ENCODE measurements around the gene ACTMAP. TPM values are rescaled to one million over a fixed set of nuclear protein-coding genes. Genes with fewer than 3 reads are reported as not detected.
A peak's percentile ranks its signal among the peaks of the same experiment; 100 is the strongest.

ACTMAP gene
- total RNA-seq, 4 donors from 2014 or later: 3.3 to 8.5 (median 4.5) TPM

- DNase-seq: no peak
- Histone ChIP-seq H3K4me3 (replicated peaks in 1 of 3) (no peak overlapping the region), H3K4me1 (peaks cover 27 to 45% of the 10 kb centered on the region in 2 donors), H3K36me3 (peaks cover 46 to 52% of the 10 kb centered on the region in 2 donors), H3K27ac (no peak overlapping the region), H3K9me3 (no peaks in the 10 kb centered on the region), H3K27me3 (no peaks in the 10 kb centered on the region)
- intact Hi-C loops (cut with DNase I): no loop called here
- 93 to 99% methylated on average over 4 of the region's 4 CpGs for WGBS, 2 donors
- TF ChIP-seq, protein P1, sequence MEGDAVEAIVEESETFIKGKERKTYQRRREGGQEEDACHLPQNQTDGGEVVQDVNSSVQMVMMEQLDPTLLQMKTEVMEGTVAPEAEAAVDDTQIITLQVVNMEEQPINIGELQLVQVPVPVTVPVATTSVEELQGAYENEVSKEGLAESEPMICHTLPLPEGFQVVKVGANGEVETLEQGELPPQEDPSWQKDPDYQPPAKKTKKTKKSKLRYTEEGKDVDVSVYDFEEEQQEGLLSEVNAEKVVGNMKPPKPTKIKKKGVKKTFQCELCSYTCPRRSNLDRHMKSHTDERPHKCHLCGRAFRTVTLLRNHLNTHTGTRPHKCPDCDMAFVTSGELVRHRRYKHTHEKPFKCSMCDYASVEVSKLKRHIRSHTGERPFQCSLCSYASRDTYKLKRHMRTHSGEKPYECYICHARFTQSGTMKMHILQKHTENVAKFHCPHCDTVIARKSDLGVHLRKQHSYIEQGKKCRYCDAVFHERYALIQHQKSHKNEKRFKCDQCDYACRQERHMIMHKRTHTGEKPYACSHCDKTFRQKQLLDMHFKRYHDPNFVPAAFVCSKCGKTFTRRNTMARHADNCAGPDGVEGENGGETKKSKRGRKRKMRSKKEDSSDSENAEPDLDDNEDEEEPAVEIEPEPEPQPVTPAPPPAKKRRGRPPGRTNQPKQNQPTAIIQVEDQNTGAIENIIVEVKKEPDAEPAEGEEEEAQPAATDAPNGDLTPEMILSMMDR (IDR thresholded peaks at IDR 0.05): no peak
- TF ChIP-seq POLR2A (IDR thresholded peaks at IDR 0.05): no peak
These were observed 26.0 kb downstream of the ACTMAP start for GRCh38 chr19:40724315-40724714.

DNA sequence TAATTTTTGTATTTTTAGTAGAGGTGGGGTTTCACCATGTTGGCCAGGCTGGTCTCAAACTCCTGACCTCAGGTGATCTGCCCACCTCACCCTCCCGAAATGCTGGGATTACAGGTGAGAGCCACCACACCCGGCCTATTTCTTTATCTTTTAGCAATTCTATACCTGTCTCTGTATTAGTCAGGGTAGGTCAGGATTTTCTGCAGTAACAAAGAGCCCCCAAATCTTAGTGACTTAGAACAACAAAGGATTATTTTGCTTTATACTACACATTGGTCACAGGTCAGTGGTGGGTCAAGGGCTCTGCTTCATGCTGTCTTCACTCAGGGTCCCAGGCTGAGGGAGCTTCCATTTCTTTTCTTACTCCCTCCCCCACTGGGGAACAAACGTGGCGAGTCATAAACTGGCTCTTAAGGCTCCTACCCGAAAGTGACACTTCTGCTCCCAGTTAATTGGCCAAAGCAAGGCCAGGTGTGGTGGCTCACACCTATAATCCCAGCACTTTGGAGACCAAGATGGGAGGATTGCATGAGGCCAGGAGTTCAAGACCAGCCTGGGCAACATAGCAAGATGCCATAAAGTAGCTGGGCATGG is 26.5 kb downstream of the ACTMAP start:
- TF ChIP-seq POLR2A (IDR thresholded peaks at IDR 0.05): no peak
- TF ChIP-seq, protein P1 (IDR thresholded peaks at IDR 0.05): no peak
- H3K27ac ChIP-seq: no peak overlapping the region
- H3K4me1 ChIP-seq: peaks cover 33 to 45% of the 10 kb centered on the region in 2 donors
- H3K27me3 ChIP-seq: no peaks in the 10 kb centered on the region
- no peak overlapping the region for H3K4me3 ChIP-seq (replicated peaks in 1 of 3)
- intact Hi-C loops (cut with DNase I): no loop called here
- DNase-seq: no peak
- no peaks in the 10 kb centered on the region for H3K9me3 ChIP-seq
- WGBS, 2 donors: 83 to 85% methylated on average over 5 of the region's 5 CpGs
- peaks cover 41 to 46% of the 10 kb centered on the region in 2 donors for H3K36me3 ChIP-seq

- no peak for TF ChIP-seq POLR2A (IDR thresholded peaks at IDR 0.05)
- TF ChIP-seq, protein P1 (IDR thresholded peaks at IDR 0.05): no peak
- H3K4me3 ChIP-seq (replicated peaks in 1 of 3): peak overlapping the region in 1 of 3 donors; percentile 5
- peaks cover 25 to 29% of the 10 kb centered on the region in 2 donors for H3K36me3 ChIP-seq
- 76 to 86% methylated on average over 9 of the region's 9 CpGs for WGBS, 2 donors
- H3K27ac ChIP-seq: peak overlapping the region; percentile 91 to 98 (median 93)
- intact Hi-C loops (cut with DNase I): no loop called here
- DNase-seq: no peak
- no peaks in the 10 kb centered on the region for H3K9me3 ChIP-seq
- peaks cover 44 to 45% of the 10 kb centered on the region in 2 donors for H3K4me1 ChIP-seq
- H3K27me3 ChIP-seq: no peaks in the 10 kb centered on the region
These were observed 28.2 kb downstream of the ACTMAP start for GRCh38 chr19:40721936-40722661.

- Histone ChIP-seq H3K4me3 (replicated peaks in 1 of 3) (no peak overlapping the region), H3K9me3 (no peaks in the 10 kb centered on the region), H3K27ac (peak overlapping the region; percentile 91 to 98 (median 93)), H3K36me3 (peaks cover 16 to 21% of the 10 kb centered on the region in 2 donors), H3K4me1 (peaks cover 46 to 47% of the 10 kb centered on the region in 2 donors), H3K27me3 (no peaks in the 10 kb centered on the region)
- WGBS, 2 donors: 72 to 95% methylated on average over 6 of the region's 6 CpGs
- no peak for TF ChIP-seq POLR2A (IDR thresholded peaks at IDR 0.05)
- TF ChIP-seq, protein P1 (IDR thresholded peaks at IDR 0.05): no peak
- no peak for DNase-seq
- intact Hi-C loops (cut with DNase I): no loop called here
These were observed 29.2 kb downstream of the ACTMAP start for GRCh38 chr19:40721140-40721486.

GRCh38 chr19:40719414-40719894 is 30.8 kb downstream of the ACTMAP start:
- Histone ChIP-seq H3K4me3 (replicated peaks in 1 of 3) (peak overlapping the region in 2 of 3 donors; percentile 5 to 69), H3K9me3 (no peaks in the 10 kb centered on the region), H3K27me3 (no peaks in the 10 kb centered on the region), H3K4me1 (peaks cover 53 to 59% of the 10 kb centered on the region in 2 donors), H3K27ac (peak overlapping the region; percentile 91 to 98 (median 93)), H3K36me3 (peaks cover 6 to 13% of the 10 kb centered on the region in 2 donors)
- intact Hi-C loops (cut with DNase I): no loop called here
- DNase-seq: no peak
- 51 to 57% methylated on average over 7 of the region's 7 CpGs for WGBS, 2 donors
- TF ChIP-seq POLR2A (IDR thresholded peaks at IDR 0.05): no peak
- TF ChIP-seq, protein P1 (IDR thresholded peaks at IDR 0.05): no peak

Measured in thyroid gland (tissue), 4 donors.